Measurements from ENCODE around the gene ENGASE.
"Not testable (repeated sequence)": the region's sequence is repeated elsewhere in the genome, so short reads cannot be mapped to it uniquely, and the experiment has no call there.

The ENGASE gene

GRCh38 chr17:79074649-79075445 lies at the start of gene ENGASE:
ENGASE (plus strand) TSS chr17:79074824; CDS start chr17:79074945, 121 bp downstream.
- DNase-seq, result peak; percentile 97

- no peak for DNase-seq
Observed at GRCh38 chr17:79024901-79025737, 49.5 kb upstream of the ENGASE start.

DNA sequence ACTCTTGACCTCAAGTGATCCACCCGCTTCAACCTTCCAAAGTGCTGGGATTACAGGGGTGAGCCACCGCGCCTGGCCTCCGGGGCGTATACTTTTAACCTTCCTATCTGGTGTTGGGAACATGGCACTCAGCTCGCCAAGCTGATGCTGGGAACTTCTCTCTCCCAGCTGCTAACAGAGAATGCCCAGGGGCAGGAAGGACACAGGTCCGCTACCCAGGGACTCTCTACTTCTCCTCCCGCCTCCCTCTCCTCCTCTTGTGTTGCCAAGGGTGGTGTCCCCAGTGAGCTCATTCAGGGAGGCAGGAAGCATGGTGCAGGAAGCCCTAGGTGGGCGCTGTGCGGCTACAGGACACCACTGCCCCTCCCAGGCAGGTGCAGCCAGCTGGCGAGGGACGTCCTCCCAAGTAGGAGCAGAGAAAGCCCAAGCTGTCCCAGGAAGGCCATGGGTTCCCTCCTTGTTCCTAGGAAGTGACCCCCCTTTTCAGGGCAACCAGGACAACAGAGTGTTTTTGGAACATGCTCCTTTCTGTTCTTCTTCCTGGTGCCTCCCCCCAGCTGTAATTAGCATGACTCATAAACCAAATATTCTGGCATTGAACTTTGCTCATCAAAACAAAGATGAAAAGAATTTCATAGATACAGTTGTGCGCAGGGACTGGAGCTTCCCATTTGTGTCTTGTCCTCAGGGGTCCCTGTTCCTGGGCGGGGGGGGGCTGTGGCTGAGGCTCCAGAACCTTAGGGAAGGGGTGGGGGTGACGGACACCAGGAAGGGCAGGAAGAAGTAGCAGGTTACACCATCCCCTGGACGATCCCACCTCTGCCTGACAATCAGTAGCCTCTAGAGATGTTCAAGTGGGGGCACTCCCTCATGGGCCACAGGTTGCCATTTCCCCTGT lies 48.0 kb upstream of the ENGASE start:
- no peak for DNase-seq

GRCh38 chr17:79027274-79027924 lies 47.2 kb upstream of the ENGASE start:
- no peak for DNase-seq

DNA sequence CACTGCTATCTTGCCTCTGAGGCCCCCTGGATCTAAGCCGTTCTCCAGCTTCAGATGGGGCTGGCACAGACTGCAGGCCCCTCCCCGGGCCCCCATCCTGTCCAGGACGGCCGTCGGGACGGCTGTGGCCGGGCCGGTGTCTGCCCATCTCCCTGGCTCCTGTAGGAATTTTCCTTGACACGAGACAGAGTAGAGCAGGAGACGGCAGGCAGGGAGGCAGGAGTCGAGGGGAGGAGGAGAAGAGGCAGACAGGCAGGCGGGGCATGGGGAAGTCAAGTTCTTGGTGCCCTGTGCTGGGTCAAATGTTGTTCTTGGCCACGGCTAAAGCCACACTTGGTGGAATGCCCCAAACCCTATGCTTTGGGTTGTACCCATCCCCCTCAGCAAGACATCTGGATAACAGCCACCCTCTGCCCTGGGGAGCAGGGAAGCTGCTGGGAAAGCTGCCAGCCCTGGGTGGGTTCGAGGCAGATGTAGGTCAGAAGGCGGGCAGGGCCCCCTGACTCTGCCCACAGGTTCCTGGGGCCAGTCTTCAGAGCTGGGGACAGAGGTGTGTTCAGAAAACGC lies 46.6 kb upstream of the ENGASE start:
- DNase-seq, result no peak

GRCh38 chr17:79028496-79029326 lies 45.9 kb upstream of the ENGASE start:
- DNase-seq, result no peak

GRCh38 chr17:79029327-79030009 lies 45.2 kb upstream of the ENGASE start:
- no peak for DNase-seq

DNA sequence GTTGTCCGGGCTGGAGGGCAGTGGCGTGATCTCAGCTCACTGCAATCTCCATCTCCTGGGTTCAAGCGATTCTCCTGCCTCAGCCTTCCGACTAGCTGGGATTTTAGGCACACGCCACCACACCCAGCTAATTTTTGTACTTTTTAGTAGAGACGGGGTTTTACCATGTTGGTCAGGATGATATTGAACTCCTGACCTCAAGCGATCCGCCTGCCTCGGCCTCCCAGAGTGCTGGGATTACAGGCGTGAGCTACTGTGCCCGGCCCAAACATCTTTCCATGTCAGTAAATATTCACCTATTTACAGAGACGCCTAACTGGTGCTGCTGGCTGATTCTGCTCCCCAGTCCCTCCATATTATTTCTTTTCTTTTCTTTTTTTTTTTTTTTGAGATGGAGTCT lies 44.0 kb upstream of the ENGASE start:
- DNase-seq, result not testable (repeated sequence)

GRCh38 chr17:79031996-79032875 lies 42.4 kb upstream of the ENGASE start:
- no peak for DNase-seq

- no peak for DNase-seq
Observed at GRCh38 chr17:79033046-79033616, 41.5 kb upstream of the ENGASE start.

GRCh38 chr17:79033741-79034501 lies 40.7 kb upstream of the ENGASE start:
- DNase-seq, result no peak

GRCh38 chr17:79034931-79035485 lies 39.6 kb upstream of the ENGASE start:
- no peak for DNase-seq

- DNase-seq, result no peak
Observed at GRCh38 chr17:79035686-79036085, 38.9 kb upstream of the ENGASE start.

DNA sequence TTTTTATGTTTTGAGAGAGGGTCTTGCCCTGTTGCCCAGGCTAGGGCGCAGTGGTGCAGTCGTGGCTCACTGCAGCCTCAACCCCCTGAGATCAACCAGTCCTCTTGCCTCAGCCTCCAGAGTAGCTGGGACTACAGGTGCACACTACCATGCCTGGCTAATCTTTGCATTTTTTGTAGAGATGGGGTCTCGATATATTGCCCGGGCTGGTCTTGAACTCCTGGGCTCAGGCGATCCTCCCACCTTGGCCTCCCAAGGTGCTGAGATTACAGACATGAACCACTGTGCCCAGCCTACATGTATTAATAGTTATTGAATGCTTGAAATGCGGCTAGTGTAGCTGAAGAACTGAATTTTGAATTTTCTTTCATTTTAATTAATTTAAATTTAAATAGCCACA lies 38.4 kb upstream of the ENGASE start:
- DNase-seq, result no peak

DNA sequence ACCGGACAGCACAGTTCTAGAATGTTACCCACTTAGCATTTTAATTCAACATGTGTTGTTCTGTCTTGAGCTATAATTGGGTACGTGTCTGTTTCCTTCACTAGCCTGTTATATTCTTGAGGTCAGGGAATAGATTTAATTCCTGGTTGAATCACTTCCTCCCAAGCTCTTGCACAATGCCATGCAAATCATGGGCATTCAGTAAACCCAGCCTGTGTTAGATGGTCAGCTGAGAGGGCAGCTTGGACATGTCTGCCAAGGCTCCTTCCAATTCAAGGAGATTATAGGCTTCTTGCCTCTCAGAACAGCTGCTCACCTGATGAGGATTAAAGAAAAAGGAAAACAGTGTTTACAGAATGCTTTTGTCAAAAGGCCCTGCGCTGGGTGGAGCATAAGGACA lies 38.0 kb upstream of the ENGASE start:
- no peak for DNase-seq

DNA sequence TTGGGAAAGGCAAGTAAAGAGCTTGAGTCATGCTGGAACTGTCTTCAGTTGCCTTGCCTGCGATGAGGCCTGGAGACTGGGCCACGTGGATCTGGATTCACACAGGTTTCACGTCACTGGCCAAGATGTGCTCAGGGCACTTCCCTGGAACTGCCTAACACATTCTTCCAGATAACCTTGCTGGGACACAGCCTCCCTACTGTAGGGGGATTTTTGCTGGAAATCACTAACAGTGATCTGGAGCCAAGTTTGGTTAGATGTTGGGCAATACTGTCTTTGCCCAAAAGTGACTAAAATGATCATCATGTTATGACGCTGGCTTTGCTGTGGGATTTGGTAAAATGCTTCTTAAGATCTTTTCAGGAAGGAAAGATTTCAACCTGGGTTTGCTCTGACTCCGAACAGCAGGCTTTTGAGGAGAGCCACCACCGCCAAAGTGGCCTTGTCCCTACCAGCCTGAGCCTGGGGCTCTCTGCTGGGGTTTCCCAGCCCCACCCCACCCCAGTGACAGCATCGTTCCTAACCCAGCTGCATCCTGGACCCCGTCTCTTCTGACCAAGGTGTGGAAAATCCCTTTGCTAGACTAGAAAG lies 36.0 kb upstream of the ENGASE start:
- DNase-seq, result no peak

- DNase-seq, result no peak
Observed at GRCh38 chr17:79039171-79039570, 35.5 kb upstream of the ENGASE start.

GRCh38 chr17:79039886-79040285 lies 34.7 kb upstream of the ENGASE start:
- DNase-seq, result no peak
